Measurements from ENCODE around the gene SLC35B2.
"Not testable (repeated sequence)": the region's sequence is repeated elsewhere in the genome, so short reads cannot be mapped to it uniquely, and the experiment has no call there.

Gene SLC35B2

GRCh38 chr6:44235891-44236516 lies 21.3 kb downstream of the SLC35B2 start:
- no peak for DNase-seq (ENCODE audit: low read depth in 2 of 2)

- DNase-seq (ENCODE audit: low read depth in 2 of 2): no peak
Measured at GRCh38 chr6:44235269-44235668, 22.1 kb downstream of the SLC35B2 start.

GRCh38 chr6:44234101-44235025 lies 23.0 kb downstream of the SLC35B2 start:
- no peak for DNase-seq (ENCODE audit: low read depth in 2 of 2)

DNA sequence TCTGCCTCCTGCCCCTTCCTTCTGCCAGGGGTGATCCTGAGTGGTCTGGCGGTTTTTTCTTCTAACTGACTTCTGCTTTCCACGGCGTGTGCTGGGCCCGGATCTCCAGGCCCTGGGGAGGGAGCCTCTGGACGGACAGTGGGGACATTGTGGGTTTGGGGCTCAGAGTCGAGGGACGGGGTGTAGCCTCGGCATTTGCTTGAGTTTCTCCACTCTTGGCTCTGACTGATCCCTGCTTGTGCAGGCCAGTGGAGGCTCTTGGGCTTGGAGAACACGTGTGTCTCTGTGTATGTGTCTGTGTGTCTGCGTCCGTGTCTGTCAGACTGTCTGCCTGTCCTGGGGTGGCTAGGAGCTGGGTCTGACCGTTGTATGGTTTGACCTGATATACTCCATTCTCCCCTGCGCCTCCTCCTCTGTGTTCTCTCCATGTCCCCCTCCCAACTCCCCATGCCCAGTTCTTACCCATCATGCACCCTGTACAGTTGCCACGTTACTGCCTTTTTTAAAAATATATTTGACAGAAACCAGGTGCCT lies 23.7 kb downstream of the SLC35B2 start:
- no peak for DNase-seq (ENCODE audit: low read depth in 2 of 2)

DNA sequence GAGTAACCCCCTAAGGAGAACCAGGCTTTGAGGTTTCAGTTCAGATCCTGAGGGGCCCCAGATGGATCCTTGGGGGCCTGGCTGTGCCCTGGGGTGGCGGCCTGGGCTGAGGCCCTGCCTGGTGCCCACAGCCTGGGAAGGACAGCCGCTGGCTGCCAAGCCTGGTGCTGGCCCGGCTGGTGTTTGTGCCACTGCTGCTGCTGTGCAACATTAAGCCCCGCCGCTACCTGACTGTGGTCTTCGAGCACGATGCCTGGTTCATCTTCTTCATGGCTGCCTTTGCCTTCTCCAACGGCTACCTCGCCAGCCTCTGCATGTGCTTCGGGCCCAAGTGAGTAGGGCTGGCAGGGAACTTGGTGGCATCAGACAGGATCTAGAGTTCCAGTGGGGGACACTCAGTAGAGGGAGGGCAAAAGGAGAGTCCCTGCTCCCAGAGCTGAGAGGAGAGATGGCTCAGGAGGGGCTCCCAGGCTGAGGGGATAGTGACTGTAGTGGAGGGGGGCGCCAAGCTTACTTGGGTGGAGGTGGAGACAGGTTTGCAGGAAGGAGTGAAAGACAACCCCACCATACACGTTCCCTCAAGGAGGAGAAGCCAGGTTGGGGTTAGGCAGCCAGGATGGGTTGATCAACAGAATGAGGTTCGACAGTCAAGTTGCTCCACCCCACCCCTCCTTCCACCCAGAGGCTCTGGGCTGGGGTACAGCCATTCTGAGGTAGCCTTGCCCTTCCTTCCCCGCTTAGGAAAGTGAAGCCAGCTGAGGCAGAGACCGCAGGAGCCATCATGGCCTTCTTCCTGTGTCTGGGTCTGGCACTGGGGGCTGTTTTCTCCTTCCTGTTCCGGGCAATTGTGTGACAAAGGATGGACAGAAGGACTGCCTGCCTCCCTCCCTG lies 24.4 kb downstream of the SLC35B2 start:
- DNase-seq (ENCODE audit: low read depth in 2 of 2): no peak

- DNase-seq (ENCODE audit: low read depth in 2 of 2): not testable (repeated sequence)
Measured at GRCh38 chr6:44231426-44231825, 25.9 kb downstream of the SLC35B2 start.

DNA sequence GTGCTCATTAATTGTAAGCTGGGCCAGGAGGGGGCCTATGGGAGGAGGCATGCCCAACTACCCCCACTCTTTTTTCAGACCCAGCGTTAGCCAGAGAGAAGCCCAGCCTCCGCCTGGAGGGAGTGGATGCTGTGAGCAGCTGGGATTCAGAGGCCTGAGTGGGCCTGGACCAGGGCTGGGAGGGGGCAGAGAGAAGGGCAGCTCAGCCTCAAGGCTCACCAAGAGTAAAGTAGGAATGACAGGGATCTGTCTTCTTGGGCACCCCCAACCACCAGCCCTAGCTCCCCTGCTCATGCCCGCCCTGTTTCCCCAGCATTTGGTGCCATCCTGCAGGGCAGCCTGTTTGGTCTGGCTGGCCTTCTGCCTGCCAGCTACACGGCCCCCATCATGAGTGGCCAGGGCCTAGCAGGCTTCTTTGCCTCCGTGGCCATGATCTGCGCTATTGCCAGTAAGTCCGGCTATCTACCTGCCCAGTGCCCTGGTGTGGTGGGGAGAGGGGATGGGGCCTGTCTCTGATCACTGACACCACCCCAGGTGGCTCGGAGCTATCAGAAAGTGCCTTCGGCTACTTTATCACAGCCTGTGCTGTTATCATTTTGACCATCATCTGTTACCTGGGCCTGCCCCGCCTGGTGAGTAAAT lies 27.2 kb downstream of the SLC35B2 start:
- no peak for DNase-seq (ENCODE audit: low read depth in 2 of 2)

- no peak for DNase-seq (ENCODE audit: low read depth in 2 of 2)
Measured at GRCh38 chr6:44229376-44230033, 27.8 kb downstream of the SLC35B2 start.

DNA sequence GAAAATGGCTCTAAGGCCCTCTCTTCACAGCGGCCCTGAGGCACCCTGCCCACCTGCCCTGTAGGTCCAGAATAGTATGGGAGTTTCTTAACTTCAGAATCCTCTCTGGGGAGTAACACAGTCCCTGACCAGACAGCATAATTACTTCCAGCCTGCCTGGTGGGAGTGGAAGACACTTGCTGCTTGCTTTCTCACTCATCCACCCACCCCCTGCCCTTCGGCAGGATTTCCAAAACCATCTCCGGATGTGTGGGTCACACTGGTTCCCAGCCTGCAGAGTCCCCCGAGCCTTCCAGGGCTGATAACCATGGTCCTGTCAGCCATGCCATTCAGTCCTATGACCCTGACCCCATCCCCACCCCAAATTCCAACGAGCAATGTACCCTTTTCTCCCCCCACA lies 28.5 kb downstream of the SLC35B2 start:
- DNase-seq (ENCODE audit: low read depth in 2 of 2): no peak

DNA sequence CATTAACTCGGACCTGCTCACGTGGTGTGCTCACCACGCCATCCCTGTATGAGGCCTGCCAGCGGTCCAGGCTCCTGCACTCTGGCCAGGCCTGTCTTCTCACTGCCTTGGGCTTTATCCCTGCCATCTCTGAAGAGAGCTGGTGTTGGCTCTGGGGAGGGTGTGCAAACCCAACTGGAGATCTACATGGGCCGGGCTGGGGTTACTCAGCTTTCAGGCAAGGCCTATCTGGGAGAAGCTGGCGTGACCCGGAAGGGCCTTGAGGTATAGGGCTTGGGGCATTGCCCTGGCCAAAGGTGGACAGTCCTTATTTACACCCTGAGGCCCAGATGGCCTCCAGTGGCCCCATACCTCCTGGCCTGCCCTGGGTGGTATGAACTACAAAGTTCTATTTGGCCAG lies 28.9 kb downstream of the SLC35B2 start:
- no peak for DNase-seq (ENCODE audit: low read depth in 2 of 2)

GRCh38 chr6:44228031-44228430 lies 29.3 kb downstream of the SLC35B2 start:
- no peak for DNase-seq (ENCODE audit: low read depth in 2 of 2)

- no peak for DNase-seq (ENCODE audit: low read depth in 2 of 2)
Measured at GRCh38 chr6:44227148-44227793, 30.1 kb downstream of the SLC35B2 start.

- DNase-seq (ENCODE audit: low read depth in 2 of 2): no peak
Measured at GRCh38 chr6:44226368-44227147, 30.8 kb downstream of the SLC35B2 start.

- DNase-seq (ENCODE audit: low read depth in 2 of 2): no peak
Measured at GRCh38 chr6:44225579-44226325, 31.6 kb downstream of the SLC35B2 start.

DNA sequence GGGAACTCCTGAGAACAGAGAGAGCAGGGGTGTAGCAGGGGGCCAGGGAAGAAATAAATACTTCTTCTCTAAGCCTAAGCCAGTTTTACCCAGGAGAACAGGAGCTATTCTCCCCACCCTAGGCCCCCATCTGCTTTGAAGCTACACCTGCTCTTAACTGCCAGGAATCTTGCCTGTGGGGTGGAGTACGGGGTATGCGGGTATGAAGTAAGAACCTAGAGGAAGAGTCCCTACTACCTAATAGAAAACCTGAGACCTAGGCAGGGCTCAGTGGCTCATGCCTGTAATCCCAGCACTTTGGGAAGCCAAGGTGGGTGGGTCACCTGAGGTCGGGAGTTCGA lies 32.4 kb downstream of the SLC35B2 start:
- no peak for DNase-seq (ENCODE audit: low read depth in 2 of 2)

GRCh38 chr6:44224029-44224964 lies 33.0 kb downstream of the SLC35B2 start:
- no peak for DNase-seq (ENCODE audit: low read depth in 2 of 2)

- DNase-seq (ENCODE audit: low read depth in 2 of 2): peak; percentile 68 to 74
Measured at GRCh38 chr6:44223319-44224028, 33.9 kb downstream of the SLC35B2 start, which contains the start of gene SLC29A1. SLC29A1 (plus strand) TSS chr6:44223595; CDS start chr6:44227314, 3,719 bp downstream.

Data from stimulated activated CD8-positive, alpha-beta memory T cell treated with anti-CD3 and anti-CD28 coated beads, Interleukin-15, amount 100 ng/mL, for 4 hours (primary cell).